Measurements from ENCODE around the gene CLEC17A. TPM values are rescaled to one million over a fixed set of nuclear protein-coding genes. Genes with fewer than 3 reads are reported as not detected.

CLEC17A gene
- total and polyA plus RNA-seq, 7 donors: 13.7 TPM; not detected in 6

DNA sequence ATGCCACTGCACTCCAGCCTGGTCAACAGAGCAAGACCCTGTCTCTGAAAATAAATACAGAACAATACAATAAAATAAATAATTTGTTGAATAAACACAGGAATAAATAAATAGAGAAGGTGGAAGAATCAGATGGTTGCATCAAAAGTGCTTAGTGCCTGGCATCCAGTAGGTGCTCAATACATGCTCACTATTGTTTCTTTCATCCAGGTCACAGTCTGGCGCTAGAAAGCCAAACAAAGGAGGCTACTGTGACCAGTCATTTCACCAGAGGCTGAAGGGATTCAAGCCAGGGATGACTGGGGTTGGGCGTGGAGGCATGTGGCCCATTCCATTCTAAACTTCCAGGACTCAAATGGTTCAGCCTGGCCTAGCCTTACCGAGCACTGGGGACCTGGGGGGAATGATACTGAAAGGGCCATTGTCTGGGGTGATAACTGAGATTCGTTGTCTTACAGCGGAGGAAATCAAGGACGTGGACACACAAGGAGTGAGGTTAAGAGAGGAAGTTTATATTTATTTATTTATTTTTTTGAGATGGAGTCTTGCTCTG is 7.4 kb upstream of the CLEC17A start:
- intact Hi-C loops (cut with DNase I): no loop called here
- H3K27ac ChIP-seq: no peak overlapping the region

DNA sequence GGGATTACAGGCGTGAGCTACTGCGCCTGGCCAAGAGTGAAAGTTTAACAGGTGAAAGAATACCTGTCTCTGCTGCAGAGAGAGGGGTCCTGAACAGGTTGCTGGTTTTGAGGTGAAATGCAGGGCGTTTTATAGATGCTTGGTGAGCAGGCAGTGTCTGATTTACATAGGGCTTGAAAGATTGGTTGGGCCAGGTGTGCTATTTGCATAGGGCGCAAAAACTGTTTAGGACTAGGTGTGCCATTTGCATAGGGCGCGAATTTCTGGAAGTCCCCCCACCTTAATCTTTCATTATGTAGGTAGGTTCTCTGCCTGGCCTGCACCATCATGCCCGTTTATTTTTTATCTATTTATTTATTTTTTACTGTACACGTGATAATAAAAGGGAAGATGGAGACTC is 6.5 kb upstream of the CLEC17A start:
- no peak for DNase-seq
- Histone ChIP-seq H3K27me3 (no peaks in the 10 kb centered on the region), H3K4me3 (no peak overlapping the region), H3K4me1 (peaks cover 0 to 16% (median 15%) of the 10 kb centered on the region in 4 donors), H3K27ac (no peak overlapping the region), H3K36me3 (no peaks in the 10 kb centered on the region), H3K9me3 (no peaks in the 10 kb centered on the region)
- 78 to 86% methylated on average over 8 of the region's 8 CpGs for WGBS, 2 donors
- intact Hi-C loops (cut with DNase I): no loop called here
- no peak for TF ChIP-seq EP300 (IDR thresholded peaks at IDR 0.05)
- TF ChIP-seq POLR2AphosphoS5 (IDR thresholded peaks at IDR 0.05): no peak
- no peak for TF ChIP-seq POLR2A (IDR thresholded peaks at IDR 0.05)
- TF ChIP-seq CTCF (IDR thresholded peaks at IDR 0.05): no peak

More for the DNA sequence above, 7.4 kb upstream of the CLEC17A start:
- 78 to 93% methylated on average over 6 of the region's 6 CpGs for WGBS, 2 donors
- no peak for DNase-seq
- Histone ChIP-seq H3K9me3 (no peaks in the 10 kb centered on the region), H3K36me3 (no peaks in the 10 kb centered on the region), H3K4me1 (peaks cover 0 to 24% (median 23%) of the 10 kb centered on the region in 4 donors), H3K4me3 (no peak overlapping the region), H3K27me3 (no peaks in the 10 kb centered on the region)
- TF ChIP-seq POLR2A (IDR thresholded peaks at IDR 0.05): no peak
- TF ChIP-seq CTCF (IDR thresholded peaks at IDR 0.05): no peak
- no peak for TF ChIP-seq POLR2AphosphoS5 (IDR thresholded peaks at IDR 0.05)

DNA sequence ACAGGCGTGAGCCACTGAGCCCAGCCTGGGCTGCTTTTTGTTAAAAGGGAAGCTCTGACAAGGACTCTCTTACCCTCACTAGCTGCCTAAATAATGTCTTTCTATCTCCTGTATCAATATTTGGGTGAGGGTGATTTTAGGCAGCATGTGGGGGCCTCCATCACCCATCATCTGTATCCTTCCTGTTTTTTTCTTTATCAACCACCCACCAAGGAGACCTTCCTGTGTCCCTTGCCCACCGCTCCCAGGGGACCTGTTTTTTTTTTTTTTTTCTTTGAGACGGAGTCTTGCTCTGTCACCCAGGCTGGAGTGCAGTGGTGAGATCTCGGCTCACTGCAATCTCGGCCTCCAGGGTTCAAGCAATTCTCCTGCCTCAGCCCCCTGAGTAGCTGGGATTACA is 5.6 kb upstream of the CLEC17A start:
- 71 to 87% methylated on average over 5 of the region's 5 CpGs for WGBS, 2 donors
- no peak for TF ChIP-seq POLR2AphosphoS5 (IDR thresholded peaks at IDR 0.05)
- TF ChIP-seq POLR2A (IDR thresholded peaks at IDR 0.05): no peak
- TF ChIP-seq CTCF (IDR thresholded peaks at IDR 0.05): no peak
- TF ChIP-seq EP300 (IDR thresholded peaks at IDR 0.05): no peak
- Histone ChIP-seq H3K4me1 (peaks cover 0 to 12% (median 11%) of the 10 kb centered on the region in 4 donors), H3K4me3 (no peak overlapping the region), H3K27ac (no peak overlapping the region), H3K27me3 (no peaks in the 10 kb centered on the region), H3K36me3 (no peaks in the 10 kb centered on the region), H3K9me3 (no peaks in the 10 kb centered on the region)
- intact Hi-C loops (cut with DNase I): no loop called here
- no peak for DNase-seq

DNA sequence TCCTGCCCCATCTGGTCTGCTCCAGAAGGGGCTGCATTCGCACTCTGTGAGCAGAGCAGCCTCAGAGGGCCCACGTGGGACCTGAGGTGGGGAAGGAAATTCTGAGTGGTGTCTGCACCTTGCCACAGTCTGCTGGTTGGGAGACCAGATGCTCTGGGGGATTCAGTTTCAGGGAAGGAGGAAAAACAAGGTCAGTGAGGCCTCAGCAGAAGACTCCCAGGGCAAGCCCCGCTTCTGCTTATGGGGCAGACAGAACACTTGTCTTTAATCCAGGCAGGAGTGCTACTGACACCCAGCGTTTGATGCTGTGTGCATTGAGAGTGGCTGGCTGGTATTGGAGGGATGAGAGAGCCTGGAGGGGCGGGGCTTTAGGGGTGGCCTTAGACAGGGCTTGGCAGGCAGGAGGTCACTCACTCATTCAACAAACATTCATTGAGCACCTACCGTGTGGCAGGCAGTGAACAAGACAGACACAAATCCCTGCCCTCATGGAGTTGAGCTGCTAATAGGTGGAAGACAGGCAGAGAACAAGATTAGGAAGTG is 4.9 kb upstream of the CLEC17A start:
- no peak for DNase-seq
- TF ChIP-seq POLR2AphosphoS5 (IDR thresholded peaks at IDR 0.05): no peak
- TF ChIP-seq CTCF (IDR thresholded peaks at IDR 0.05): no peak
- TF ChIP-seq POLR2A (IDR thresholded peaks at IDR 0.05): no peak
- TF ChIP-seq EP300 (IDR thresholded peaks at IDR 0.05): no peak
- H3K9me3 ChIP-seq: no peaks in the 10 kb centered on the region
- H3K4me1 ChIP-seq: peaks cover 0 to 10% (median 9%) of the 10 kb centered on the region in 4 donors
- WGBS, 2 donors: 48 to 50% methylated on average over 6 of the region's 6 CpGs
- intact Hi-C loops (cut with DNase I): no loop called here
- no peak overlapping the region for H3K4me3 ChIP-seq
- no peak overlapping the region for H3K27ac ChIP-seq
- no peaks in the 10 kb centered on the region for H3K27me3 ChIP-seq
- H3K36me3 ChIP-seq: no peaks in the 10 kb centered on the region
